HepG2 (cell line): ENCODE results near the gene MPG. TPM values are rescaled to one million over a fixed set of nuclear protein-coding genes. Genes with fewer than 3 reads are reported as not detected.
A peak's percentile ranks its signal among the peaks of the same experiment; 100 is the strongest.

Source experiments
- CHD4 ChIP-seq: fragments of 200-600 bp; sonication (generic); IDR thresholded peaks from 2 replicates; pipeline ENCODE4 v1.7.0; 2017; ENCODE audit warnings: mild to moderate bottlenecking, low read length, borderline replicate concordance
- DNMT3B ChIP-seq: conservative IDR thresholded peaks from 2 replicates; pipeline ENCODE4 v1.6.1; 2016; ENCODE audit warnings: missing biosample characterization, control low read depth
- ESRRA ChIP-seq: sonication (generic); formaldehyde crosslinking; IDR thresholded peaks from 2 replicates; pipeline ENCODE4 v1.5.1; 2020; ENCODE audit warnings: mild to moderate bottlenecking, low read depth, missing genetic modification reagents
- ETV5 ChIP-seq: IDR thresholded peaks from 2 replicates; pipeline ENCODE4 v1.6.1; 2018; ENCODE audit warnings: missing biosample characterization, missing genetic modification reagents, inconsistent platforms, borderline replicate concordance
- ETV6 ChIP-seq: sonication (generic); formaldehyde crosslinking; conservative IDR thresholded peaks from 2 replicates; pipeline ENCODE4 v1.4.0; 2020; ENCODE audit warnings: missing genetic modification reagents
- FOSL2 ChIP-seq: sonication (generic); formaldehyde crosslinking; IDR thresholded peaks from 2 replicates; pipeline ENCODE4 v1.4.0; 2020; ENCODE audit warnings: missing genetic modification reagents
- IRF2 ChIP-seq: IDR thresholded peaks from 2 replicates; pipeline ENCODE4 v1.6.1; 2018; ENCODE audit warnings: missing genetic modification reagents, missing compliant biosample characterization
- KDM4B ChIP-seq: sonication (generic); formaldehyde crosslinking; IDR thresholded peaks from 2 replicates; pipeline ENCODE4 v1.4.0; 2020; ENCODE audit warnings: missing genetic modification reagents
- ONECUT2 ChIP-seq: sonication (generic); formaldehyde crosslinking; IDR thresholded peaks from 2 replicates; pipeline ENCODE4 v1.4.0; 2020; ENCODE audit warnings: missing genetic modification reagents
- POLR2AphosphoS2 ChIP-seq: IDR thresholded peaks from 2 replicates; pipeline ENCODE4 v1.6.1; 2011; ENCODE audit warnings: low read depth, low read length, improper control_type of control experiment
- REL ChIP-seq: sonication (generic); formaldehyde crosslinking; conservative IDR thresholded peaks from 2 replicates; pipeline ENCODE4 v1.8.0; 2022; ENCODE audit warnings: mild to moderate bottlenecking, missing genetic modification reagents, moderate library complexity
- SRSF1 ChIP-seq: fragments of 200-400 bp; formaldehyde crosslinking; optimal IDR thresholded peaks from 2 replicates; pipeline ENCODE3; 2017; ENCODE audit warnings: mild to moderate bottlenecking, low read depth, low read length, moderate library complexity
- TARDBP ChIP-seq: sonication (generic); formaldehyde crosslinking; IDR thresholded peaks from 2 replicates; pipeline ENCODE4 v1.8.0; 2022; ENCODE audit warnings: mild to moderate bottlenecking, missing genetic modification reagents
- ZBTB21 ChIP-seq: sonication (generic); formaldehyde crosslinking; IDR thresholded peaks from 2 replicates; pipeline ENCODE4 v1.4.0; 2020; ENCODE audit warnings: missing genetic modification reagents
- ZNF101 ChIP-seq: sonication (generic); formaldehyde crosslinking; IDR thresholded peaks from 2 replicates; pipeline ENCODE4 v1.4.0; 2020; ENCODE audit warnings: mild to moderate bottlenecking, low read depth, missing genetic modification reagents, borderline replicate concordance
- ZNF3 ChIP-seq: IDR thresholded peaks from 2 replicates; pipeline ENCODE4 v1.7.0; 2017; ENCODE audit warnings: inconsistent platforms
- ZNF460 ChIP-seq: sonication (generic); formaldehyde crosslinking; IDR thresholded peaks from 2 replicates; pipeline ENCODE4 v1.5.1; 2020; ENCODE audit warnings: missing genetic modification reagents, mild to moderate bottlenecking, borderline replicate concordance
- polyA plus RNA-seq, 8 experiments: library from polyadenylated mRNA; depleted of rRNA in 3 of 8; stranded (reverse) in 7 of 8; unstranded in 1 of 8; fragments of >200 nt; fragmentation: Illumina TruSeq in 4 of 8; extraction: Trizol in 4 of 8; gene quantifications; 2 replicates each; pipeline versions ENCODE4 v1.2.1 to v1.2.3, GENCODE V29; 2011 to 2016; ENCODE audit warnings: low read depth in 4 of 8, missing spikeins in 1 of 8, mixed read lengths in 1 of 8; ENCODE audit not compliant: insufficient read depth in 1 of 8
- total RNA-seq, 5 experiments: library from RNA; depleted of rRNA; stranded (reverse); fragments of >200 nt; fragmentation: Illumina TruSeq; extraction: Trizol; gene quantifications; 2 replicates each; pipeline ENCODE4 v1.2.3, GENCODE V29; 2016; ENCODE audit warnings: low read depth in 1 of 5
- TF ChIP-seq, protein P1 (sequence below): sonication (generic); formaldehyde crosslinking; IDR thresholded peaks from 2 replicates; pipeline ENCODE4 v1.4.0; 2020; ENCODE audit warnings: mild to moderate bottlenecking, missing genetic modification reagents, borderline replicate concordance
- TF ChIP-seq, protein P2 (sequence below): IDR thresholded peaks from 2 replicates; pipeline ENCODE4 v1.6.1; 2016; ENCODE audit warnings: missing genetic modification reagents, missing compliant biosample characterization
- TF ChIP-seq, protein P3 (sequence below): sonication (generic); formaldehyde crosslinking; IDR thresholded peaks from 2 replicates; pipeline ENCODE4 v1.4.0; 2020; ENCODE audit warnings: missing genetic modification reagents
- TF ChIP-seq, protein P4 (sequence below): sonication (generic); formaldehyde crosslinking; IDR thresholded peaks from 2 replicates; pipeline ENCODE4 v1.9.0; 2022; ENCODE audit warnings: low read depth, missing genetic modification reagents

MPG gene
- total and polyA plus RNA-seq, 2 of the 13 experiments (the other 11 are each of a cell fraction or from before 2014, with no cell fraction given), result 59.1 to 62.5 TPM

DNA sequence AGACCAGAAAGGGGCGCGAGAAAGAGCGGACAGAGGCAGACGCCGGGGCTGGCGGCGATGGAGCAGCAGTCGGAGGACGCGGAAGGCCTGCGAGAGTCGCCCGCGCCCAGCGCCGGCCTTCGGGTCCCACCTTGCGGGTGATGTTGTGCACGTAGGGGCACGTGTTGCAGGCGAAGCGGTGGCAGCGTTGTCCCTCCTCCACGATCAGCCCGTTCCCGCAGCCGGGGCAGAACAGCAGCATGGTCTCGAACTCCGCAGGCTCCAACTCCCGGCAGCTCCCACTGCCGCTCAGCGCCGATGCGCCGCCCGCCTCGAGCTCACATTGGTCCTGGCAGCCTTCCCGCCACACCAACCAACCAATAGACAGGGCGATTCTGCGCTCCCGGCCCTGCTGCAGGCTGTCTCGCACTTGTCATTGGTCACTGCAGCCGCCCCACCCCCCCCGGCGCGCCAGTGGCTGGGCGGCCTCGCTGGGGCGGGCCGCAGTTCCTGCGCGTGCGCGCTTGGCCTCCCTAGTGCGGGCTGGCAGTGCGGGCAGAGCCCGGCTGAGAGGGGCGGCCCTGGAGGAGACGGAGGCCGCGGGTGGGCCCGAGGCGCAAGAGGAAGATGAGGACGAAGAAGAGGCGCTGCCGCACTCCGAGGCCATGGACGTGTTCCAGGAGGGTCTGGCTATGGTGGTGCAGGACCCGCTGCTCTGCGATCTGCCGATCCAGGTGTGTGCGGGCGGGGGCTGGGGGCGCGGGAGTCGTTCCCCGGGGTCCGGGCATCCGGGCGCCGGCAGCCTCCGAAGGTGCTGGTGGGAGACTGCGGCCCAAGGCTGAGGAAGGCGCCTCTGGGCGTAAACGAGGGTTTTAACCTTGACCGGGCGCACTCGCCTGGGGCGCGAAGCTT, 24.4 kb upstream of the MPG start, which contains the start of the genes POLR3K and SNRNP25 (continued):
- TF ChIP-seq, protein P1, sequence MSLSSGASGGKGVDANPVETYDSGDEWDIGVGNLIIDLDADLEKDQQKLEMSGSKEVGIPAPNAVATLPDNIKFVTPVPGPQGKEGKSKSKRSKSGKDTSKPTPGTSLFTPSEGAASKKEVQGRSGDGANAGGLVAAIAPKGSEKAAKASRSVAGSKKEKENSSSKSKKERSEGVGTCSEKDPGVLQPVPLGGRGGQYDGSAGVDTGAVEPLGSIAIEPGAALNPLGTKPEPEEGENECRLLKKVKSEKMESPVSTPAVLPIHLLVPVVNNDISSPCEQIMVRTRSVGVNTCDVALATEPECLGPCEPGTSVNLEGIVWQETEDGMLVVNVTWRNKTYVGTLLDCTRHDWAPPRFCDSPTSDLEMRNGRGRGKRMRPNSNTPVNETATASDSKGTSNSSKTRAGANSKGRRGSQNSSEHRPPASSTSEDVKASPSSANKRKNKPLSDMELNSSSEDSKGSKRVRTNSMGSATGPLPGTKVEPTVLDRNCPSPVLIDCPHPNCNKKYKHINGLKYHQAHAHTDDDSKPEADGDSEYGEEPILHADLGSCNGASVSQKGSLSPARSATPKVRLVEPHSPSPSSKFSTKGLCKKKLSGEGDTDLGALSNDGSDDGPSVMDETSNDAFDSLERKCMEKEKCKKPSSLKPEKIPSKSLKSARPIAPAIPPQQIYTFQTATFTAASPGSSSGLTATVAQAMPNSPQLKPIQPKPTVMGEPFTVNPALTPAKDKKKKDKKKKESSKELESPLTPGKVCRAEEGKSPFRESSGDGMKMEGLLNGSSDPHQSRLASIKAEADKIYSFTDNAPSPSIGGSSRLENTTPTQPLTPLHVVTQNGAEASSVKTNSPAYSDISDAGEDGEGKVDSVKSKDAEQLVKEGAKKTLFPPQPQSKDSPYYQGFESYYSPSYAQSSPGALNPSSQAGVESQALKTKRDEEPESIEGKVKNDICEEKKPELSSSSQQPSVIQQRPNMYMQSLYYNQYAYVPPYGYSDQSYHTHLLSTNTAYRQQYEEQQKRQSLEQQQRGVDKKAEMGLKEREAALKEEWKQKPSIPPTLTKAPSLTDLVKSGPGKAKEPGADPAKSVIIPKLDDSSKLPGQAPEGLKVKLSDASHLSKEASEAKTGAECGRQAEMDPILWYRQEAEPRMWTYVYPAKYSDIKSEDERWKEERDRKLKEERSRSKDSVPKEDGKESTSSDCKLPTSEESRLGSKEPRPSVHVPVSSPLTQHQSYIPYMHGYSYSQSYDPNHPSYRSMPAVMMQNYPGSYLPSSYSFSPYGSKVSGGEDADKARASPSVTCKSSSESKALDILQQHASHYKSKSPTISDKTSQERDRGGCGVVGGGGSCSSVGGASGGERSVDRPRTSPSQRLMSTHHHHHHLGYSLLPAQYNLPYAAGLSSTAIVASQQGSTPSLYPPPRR (CRISPR knock-in tag), result no peak; the same call in 1 of the 2 replicates
- TF ChIP-seq ETV5 (CRISPR knock-in tag) (no peak), CHD4 (no peak), IRF2 (0 out of 2 replicates have a peak, but pooled peaks have one; percentile 6), REL (peak; percentile 83; the same call in 1 of the 2 replicates), ZNF101 (CRISPR knock-in tag) (no peak), SRSF1 (peak; percentile 62), DNMT3B (CRISPR knock-in tag) (no peak), ZNF3 (no peak), ZBTB21 (CRISPR knock-in tag) (0 out of 2 replicates have a peak, but pooled peaks have one; percentile 31), TARDBP (peak; percentile 67; the same call in 1 of the 2 replicates), ONECUT2 (CRISPR knock-in tag) (0 out of 2 replicates have a peak, but pooled peaks have one; percentile 46), KDM4B (no peak), ETV6 (CRISPR knock-in tag) (no peak), ESRRA (no peak), FOSL2 (CRISPR knock-in tag) (no peak), POLR2AphosphoS2 (no peak), ZNF460 (CRISPR knock-in tag) (no peak)
- TF ChIP-seq, protein P2, sequence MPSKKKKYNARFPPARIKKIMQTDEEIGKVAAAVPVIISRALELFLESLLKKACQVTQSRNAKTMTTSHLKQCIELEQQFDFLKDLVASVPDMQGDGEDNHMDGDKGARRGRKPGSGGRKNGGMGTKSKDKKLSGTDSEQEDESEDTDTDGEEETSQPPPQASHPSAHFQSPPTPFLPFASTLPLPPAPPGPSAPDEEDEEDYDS (CRISPR knock-in tag), result peak; percentile 54
- TF ChIP-seq, protein P3, sequence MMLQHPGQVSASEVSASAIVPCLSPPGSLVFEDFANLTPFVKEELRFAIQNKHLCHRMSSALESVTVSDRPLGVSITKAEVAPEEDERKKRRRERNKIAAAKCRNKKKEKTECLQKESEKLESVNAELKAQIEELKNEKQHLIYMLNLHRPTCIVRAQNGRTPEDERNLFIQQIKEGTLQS (CRISPR knock-in tag), result 0 out of 2 replicates have a peak, but pooled peaks have one; percentile 11
- TF ChIP-seq, protein P4, sequence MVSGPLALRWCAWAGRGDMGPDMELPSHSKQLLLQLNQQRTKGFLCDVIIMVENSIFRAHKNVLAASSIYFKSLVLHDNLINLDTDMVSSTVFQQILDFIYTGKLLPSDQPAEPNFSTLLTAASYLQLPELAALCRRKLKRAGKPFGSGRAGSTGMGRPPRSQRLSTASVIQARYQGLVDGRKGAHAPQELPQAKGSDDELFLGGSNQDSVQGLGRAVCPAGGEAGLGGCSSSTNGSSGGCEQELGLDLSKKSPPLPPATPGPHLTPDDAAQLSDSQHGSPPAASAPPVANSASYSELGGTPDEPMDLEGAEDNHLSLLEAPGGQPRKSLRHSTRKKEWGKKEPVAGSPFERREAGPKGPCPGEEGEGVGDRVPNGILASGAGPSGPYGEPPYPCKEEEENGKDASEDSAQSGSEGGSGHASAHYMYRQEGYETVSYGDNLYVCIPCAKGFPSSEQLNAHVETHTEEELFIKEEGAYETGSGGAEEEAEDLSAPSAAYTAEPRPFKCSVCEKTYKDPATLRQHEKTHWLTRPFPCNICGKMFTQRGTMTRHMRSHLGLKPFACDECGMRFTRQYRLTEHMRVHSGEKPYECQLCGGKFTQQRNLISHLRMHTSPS, result 0 out of 2 replicates have a peak, but pooled peaks have one; percentile 20
